ENCODE data around the gene TOMM6. TPM values are rescaled to one million over a fixed set of nuclear protein-coding genes. Genes with fewer than 3 reads are reported as not detected.
"Not testable (repeated sequence)": the region's sequence is repeated elsewhere in the genome, so short reads cannot be mapped to it uniquely, and the experiment has no call there.

The TOMM6 gene
- total and polyA plus RNA-seq, 8 donors = 11.9 to 343 (median 131) TPM

GRCh38 chr6:41763470-41763869 is 24.0 kb upstream of the TOMM6 start:
- TF ChIP-seq POLR2A (IDR thresholded peaks at IDR 0.05) = no peak
- TF ChIP-seq CTCF (IDR thresholded peaks at IDR 0.05) = no peak
- no peak for TF ChIP-seq EP300 (IDR thresholded peaks at IDR 0.05)
- no peak for TF ChIP-seq POLR2AphosphoS5 (IDR thresholded peaks at IDR 0.05)
- H3K4me1 ChIP-seq = peaks cover 25 to 47% (median 34%) of the 10 kb centered on the region in 4 donors
- H3K27me3 ChIP-seq = no peaks in the 10 kb centered on the region
- 21 to 52% (median 45%) methylated on average over 2 of the region's 2 CpGs for WGBS, 5 donors
- H3K36me3 ChIP-seq = no peaks in the 10 kb centered on the region
- intact Hi-C loops (cut with DNase I; ENCODE audit: low total_unique reads) = no loop called here
- no peak overlapping the region for H3K27ac ChIP-seq
- DNase-seq = peak in 1 of 2 donors; percentile 62
- no peak overlapping the region for H3K4me3 ChIP-seq
- H3K9me3 ChIP-seq = no peaks in the 10 kb centered on the region

GRCh38 chr6:41766043-41766664 is 21.3 kb upstream of the TOMM6 start:
- peaks cover 10 to 21% (median 11%) of the 10 kb centered on the region in 4 donors for H3K36me3 ChIP-seq
- peak overlapping the region in 3 of 5 donors; percentile 65 to 82 (median 76) for H3K27ac ChIP-seq
- H3K9me3 ChIP-seq; H3K4me3 ChIP-seq; DNase-seq; intact Hi-C loops (cut with DNase I; ENCODE audit: low total_unique reads); H3K27me3 ChIP-seq: not testable (repeated sequence)
- WGBS, 5 donors = 76 to 94% (median 92%) methylated on average over 4 of the region's 4 CpGs
- H3K4me1 ChIP-seq = peaks cover 25 to 37% (median 31%) of the 10 kb centered on the region in 4 donors

- intact Hi-C loops (cut with DNase I; ENCODE audit: low total_unique reads) = no loop called here
- peak; percentile 86 to 89 for DNase-seq
- Histone ChIP-seq H3K36me3 (peaks cover 20 to 33% (median 22%) of the 10 kb centered on the region in 4 donors), H3K9me3 (no peaks in the 10 kb centered on the region), H3K4me1 (peaks cover 25 to 37% (median 31%) of the 10 kb centered on the region in 4 donors), H3K27me3 (no peaks in the 10 kb centered on the region), H3K27ac (peak overlapping the region; percentile 65 to 83 (median 76)), H3K4me3 (no peak overlapping the region)
- WGBS, 5 donors = 26 to 42% (median 35%) methylated on average over 6 to 12 of the region's 12 CpGs
- TF ChIP-seq POLR2AphosphoS5 (IDR thresholded peaks at IDR 0.05) (peak in 1 of 3 donors; percentile 59), POLR2A (IDR thresholded peaks at IDR 0.05) (no peak)
Measured at GRCh38 chr6:41767112-41767833, 20.2 kb upstream of the TOMM6 start.

- peak overlapping the region; percentile 65 to 83 (median 76) for H3K27ac ChIP-seq
- DNase-seq = peak; percentile 73 to 76
Measured at GRCh38 chr6:41768545-41769308, 18.8 kb upstream of the TOMM6 start.

More at GRCh38 chr6:41768545-41769308, 18.8 kb upstream of the TOMM6 start:
- Histone ChIP-seq H3K4me1 (peaks cover 25 to 39% (median 31%) of the 10 kb centered on the region in 4 donors), H3K36me3 (peaks cover 25 to 47% (median 37%) of the 10 kb centered on the region in 4 donors), H3K4me3 (no peak overlapping the region), H3K9me3 (no peaks in the 10 kb centered on the region), H3K27me3 (no peaks in the 10 kb centered on the region)
- TF ChIP-seq CTCF (IDR thresholded peaks at IDR 0.05) (no peak), POLR2AphosphoS5 (IDR thresholded peaks at IDR 0.05) (peak in 2 of 3 donors; percentile 60 to 70), POLR2A (IDR thresholded peaks at IDR 0.05) (no peak), EP300 (IDR thresholded peaks at IDR 0.05) (no peak)
- 32 to 53% (median 49%) methylated on average over 10 of the region's 10 CpGs for WGBS, 5 donors
- intact Hi-C loops (cut with DNase I; ENCODE audit: low total_unique reads) = no loop called here
